ENCODE results near the gene CDPF1. TPM values are rescaled to one million over a fixed set of nuclear protein-coding genes. Genes with fewer than 3 reads are reported as not detected.

The CDPF1 gene
- total RNA-seq = 10 to 100 TPM in 3 of 5 donors, 1 to 10 TPM in 2; 5.8 to 15.3 (median 11.5) TPM
- total RNA-seq (2013) = 12.3 TPM
- total RNA-seq = 2.1 to 15.9 (median 7.0) reads per million in 29 experiments

- Histone ChIP-seq H3K4me1 (ENCODE audit: control insufficient read depth in 1 of 2, extremely low read depth in 1 of 2, insufficient read depth in 2 of 2, low read length in 2 of 2) (peaks cover 2 to 26% of the 10 kb centered on the region in 2 experiments), H3K9me3 (no peaks in the 10 kb centered on the region), H3K36me3 (ENCODE audit: control insufficient read depth in 2 of 2, extremely low read depth in 1 of 2, insufficient read depth in 1 of 2, low read length in 1 of 2) (peaks cover 0 to 7% of the 10 kb centered on the region in 2 donors), H3K27me3 (replicated peaks in 1 of 2; ENCODE audit: control insufficient read depth in 2 of 2, extremely low read depth in 1 of 2, insufficient read depth in 2 of 2, low read length in 1 of 2) (no peaks in the 10 kb centered on the region), H3K27ac (ENCODE audit: low read length) (peak within 1 kb of the TSS; percentile 52), H3K4me3 (ENCODE audit: control insufficient read depth in 1 of 2, extremely low read depth in 1 of 2, low read length in 1 of 2) (peak within 1 kb of the TSS; percentile 76 to 80)
- under 1% methylated on average over 87 of the region's 89 CpGs for WGBS (ENCODE audit: insufficient coverage)
- peak; percentile 94 to 96 (median 96) for ATAC-seq (replicated peaks in 1 of 4)
- DNase-seq = peak; percentile 76 to 95 (median 86)
- Mint-ChIP-seq H3K27me3 (no peaks in the 10 kb centered on the region), H3K27ac (peak within 1 kb of the TSS; percentile 86 to 87), H3K4me1 (peaks cover 25 to 36% (median 29%) of the 10 kb centered on the region in 3 donors), H3K9me3 (no peaks in the 10 kb centered on the region), H3K36me3 (no peaks in the 10 kb centered on the region), H3K4me3 (peak within 1 kb of the TSS; percentile 81 to 84 (median 83))
- ChIA-PET CTCF (interaction anchor here in 1 of 2 donors (1.0 kb wide), 1 partner anchor 17 kb away, joined by 3 read pairs; the partner anchor contains the start of gene TTC38), POLR2A (interaction anchor here in 1 of 2 donors (1.0 kb wide), 1 partner anchor 18 kb away, joined by 11 read pairs; the partner anchor contains the start of gene TTC38)
Measured at GRCh38 chr22:46250035-46250782, at the start of gene CDPF1. TSS of gene CDPF1 (minus strand) at chr22:46250293. CDS start at chr22:46248284, 2,009 bp downstream.

GRCh38 chr22:46299101-46299500, 49.0 kb upstream of the CDPF1 start:
- Histone ChIP-seq H3K9me3 (no peaks in the 10 kb centered on the region), H3K36me3 (ENCODE audit: control insufficient read depth in 2 of 2, extremely low read depth in 1 of 2, insufficient read depth in 1 of 2, low read length in 1 of 2) (no peaks in the 10 kb centered on the region), H3K4me1 (ENCODE audit: control insufficient read depth in 1 of 2, extremely low read depth in 1 of 2, insufficient read depth in 2 of 2, low read length in 2 of 2) (peaks cover 2 to 22% of the 10 kb centered on the region in 2 experiments), H3K27ac (ENCODE audit: low read length) (no peak overlapping the region), H3K27me3 (replicated peaks in 1 of 2; ENCODE audit: control insufficient read depth in 2 of 2, extremely low read depth in 1 of 2, insufficient read depth in 2 of 2, low read length in 1 of 2) (peaks cover 0 to 5% of the 10 kb centered on the region in 2 experiments), H3K4me3 (ENCODE audit: control insufficient read depth in 1 of 2, extremely low read depth in 1 of 2, low read length in 1 of 2) (no peak overlapping the region)
- no peak for ATAC-seq (replicated peaks in 1 of 4)
- H3K4me1 Mint-ChIP-seq = peaks cover 21 to 28% (median 22%) of the 10 kb centered on the region in 3 donors
- H3K27me3 Mint-ChIP-seq = peaks cover 0 to 9% of the 10 kb centered on the region in 2 donors
- ChIA-PET POLR2A (interaction anchor here in 1 of 2 donors (0.5 kb wide), 1 partner anchor 464 kb away, joined by 5 read pairs; no protein-coding TSS in a partner anchor), CTCF (no interaction called here)
- no peak for DNase-seq
- no peaks in the 10 kb centered on the region for H3K9me3 Mint-ChIP-seq
- peak overlapping the region in 1 of 3 donors; percentile 29 for H3K4me3 Mint-ChIP-seq
- no peaks in the 10 kb centered on the region for H3K36me3 Mint-ChIP-seq
- no peak overlapping the region for H3K27ac Mint-ChIP-seq
- WGBS (ENCODE audit: insufficient coverage) = 95% methylated on average over 13 of the region's 13 CpGs

- Mint-ChIP-seq H3K36me3 (peaks cover 4% of the 10 kb centered on the region), H3K4me1 (peaks cover 26 to 29% (median 28%) of the 10 kb centered on the region in 3 donors), H3K27me3 (peaks cover 0 to 9% of the 10 kb centered on the region in 2 donors), H3K4me3 (peak overlapping the region; percentile 70 to 95 (median 74)), H3K27ac (peak overlapping the region in 1 of 2 donors; percentile 43), H3K9me3 (no peaks in the 10 kb centered on the region)
- peak in 1 of 4 experiments; percentile 4 for ATAC-seq (replicated peaks in 1 of 4)
- peaks cover 2 to 38% of the 10 kb centered on the region in 2 experiments for H3K4me1 ChIP-seq (ENCODE audit: control insufficient read depth in 1 of 2, extremely low read depth in 1 of 2, insufficient read depth in 2 of 2, low read length in 2 of 2)
- H3K9me3 ChIP-seq = no peaks in the 10 kb centered on the region
- peaks cover 0 to 5% of the 10 kb centered on the region in 2 experiments for H3K27me3 ChIP-seq (replicated peaks in 1 of 2; ENCODE audit: control insufficient read depth in 2 of 2, extremely low read depth in 1 of 2, insufficient read depth in 2 of 2, low read length in 1 of 2)
- peak overlapping the region; percentile 61 to 68 for H3K4me3 ChIP-seq (ENCODE audit: control insufficient read depth in 1 of 2, extremely low read depth in 1 of 2, low read length in 1 of 2)
- H3K27ac ChIP-seq (ENCODE audit: low read length) = no peak overlapping the region
- WGBS (ENCODE audit: insufficient coverage) = under 1% methylated on average over 25 of the region's 32 CpGs
- ChIA-PET CTCF (interaction anchor here in 1 of 2 donors (1.1 kb wide), 1 partner anchor 45 kb away, joined by 3 read pairs; no protein-coding TSS in a partner anchor), POLR2A (no interaction called here)
- H3K36me3 ChIP-seq (ENCODE audit: control insufficient read depth in 2 of 2, extremely low read depth in 1 of 2, insufficient read depth in 1 of 2, low read length in 1 of 2) = peaks cover 0 to 3% of the 10 kb centered on the region in 2 donors
- DNase-seq = peak in 1 of 35 experiments; percentile 16
Measured at GRCh38 chr22:46297151-46297812, 47.2 kb upstream of the CDPF1 start.

GRCh38 chr22:46296257-46297150, 46.4 kb upstream of the CDPF1 start, which contains the start of gene GTSE1:
TSS of gene GTSE1 (plus strand) at chr22:46296870. CDS start at chr22:46297401, 531 bp downstream.
- peaks cover 26 to 29% (median 28%) of the 10 kb centered on the region in 3 donors for H3K4me1 Mint-ChIP-seq
- ATAC-seq (replicated peaks in 1 of 4) = peak; percentile 98 to 99 (median 99)
- DNase-seq = peak; percentile 90 to 99 (median 97)
- peak within 1 kb of the TSS; percentile 68 to 69 for H3K4me3 ChIP-seq (ENCODE audit: control insufficient read depth in 1 of 2, extremely low read depth in 1 of 2, low read length in 1 of 2)
- ChIA-PET CTCF (interaction anchor here in 1 of 2 donors (0.9 to 1.2 kb wide), 4 partner anchors 15 to 71 kb away, joined by 3 to 5 read pairs (median 3); no protein-coding TSS in a partner anchor), POLR2A (no interaction called here)
- no peaks in the 10 kb centered on the region for H3K9me3 ChIP-seq
- peaks cover 0 to 8% of the 10 kb centered on the region in 2 donors for H3K36me3 ChIP-seq (ENCODE audit: control insufficient read depth in 2 of 2, extremely low read depth in 1 of 2, insufficient read depth in 1 of 2, low read length in 1 of 2)
- no peaks in the 10 kb centered on the region for H3K9me3 Mint-ChIP-seq
- peak within 1 kb of the TSS; percentile 97 to 98 for H3K27ac Mint-ChIP-seq
- H3K36me3 Mint-ChIP-seq = peaks cover 6% of the 10 kb centered on the region
- H3K27ac ChIP-seq (ENCODE audit: low read length) = peak within 1 kb of the TSS; percentile 89
- peaks cover 2 to 40% of the 10 kb centered on the region in 2 experiments for H3K4me1 ChIP-seq (ENCODE audit: control insufficient read depth in 1 of 2, extremely low read depth in 1 of 2, insufficient read depth in 2 of 2, low read length in 2 of 2)
- H3K4me3 Mint-ChIP-seq = peak within 1 kb of the TSS; percentile 84 to 95 (median 84)
- peaks cover 0 to 9% of the 10 kb centered on the region in 2 donors for H3K27me3 Mint-ChIP-seq
- H3K27me3 ChIP-seq (replicated peaks in 1 of 2; ENCODE audit: control insufficient read depth in 2 of 2, extremely low read depth in 1 of 2, insufficient read depth in 2 of 2, low read length in 1 of 2) = peaks cover 0 to 5% of the 10 kb centered on the region in 2 experiments
- 1% methylated on average over 55 of the region's 76 CpGs for WGBS (ENCODE audit: insufficient coverage)

GRCh38 chr22:46295277-46295971, 45.3 kb upstream of the CDPF1 start:
- peak overlapping the region; percentile 97 to 98 for H3K27ac Mint-ChIP-seq
- peaks cover 0 to 5% of the 10 kb centered on the region in 2 donors for H3K27me3 Mint-ChIP-seq
- Histone ChIP-seq H3K36me3 (ENCODE audit: control insufficient read depth in 2 of 2, extremely low read depth in 1 of 2, insufficient read depth in 1 of 2, low read length in 1 of 2) (peaks cover 0 to 8% of the 10 kb centered on the region in 2 donors), H3K27me3 (replicated peaks in 1 of 2; ENCODE audit: control insufficient read depth in 2 of 2, extremely low read depth in 1 of 2, insufficient read depth in 2 of 2, low read length in 1 of 2) (peaks cover 0 to 5% of the 10 kb centered on the region in 2 experiments), H3K4me1 (ENCODE audit: control insufficient read depth in 1 of 2, extremely low read depth in 1 of 2, insufficient read depth in 2 of 2, low read length in 2 of 2) (peaks cover 2 to 50% of the 10 kb centered on the region in 2 experiments), H3K9me3 (no peaks in the 10 kb centered on the region), H3K27ac (ENCODE audit: low read length) (peak overlapping the region; percentile 89), H3K4me3 (ENCODE audit: control insufficient read depth in 1 of 2, extremely low read depth in 1 of 2, low read length in 1 of 2) (peak overlapping the region in 1 of 2 donors; percentile 68)
- DNase-seq = no peak
- peaks cover 26 to 32% (median 28%) of the 10 kb centered on the region in 3 donors for H3K4me1 Mint-ChIP-seq
- ATAC-seq (replicated peaks in 1 of 4) = no peak
- peak overlapping the region; percentile 84 to 95 (median 84) for H3K4me3 Mint-ChIP-seq
- H3K9me3 Mint-ChIP-seq = no peaks in the 10 kb centered on the region
- CTCF ChIA-PET = interaction anchor here (0.5 to 1.2 kb wide), 4 partner anchors 16 to 261 kb away, joined by 3 to 4 read pairs (median 3); no protein-coding TSS in a partner anchor
- no CpG with 5 or more reads among the region's 4 CpGs for WGBS (ENCODE audit: insufficient coverage)
- POLR2A ChIA-PET = no interaction called here
- peaks cover 6% of the 10 kb centered on the region for H3K36me3 Mint-ChIP-seq

Measured in T-cell (primary cell).